Prostate gland (tissue), 2 donors: ENCODE results near the gene MYCL. TPM values are rescaled to one million over a fixed set of nuclear protein-coding genes. Genes with fewer than 3 reads are reported as not detected.

Experiments used
- DNase-seq: peaks from one replicate; pipeline ENCODE4 v3.0.0-alpha.2; 2019; ENCODE audit warnings: low spot score
- H3K27ac ChIP-seq, 2 donors: fragments of 200-600 bp; sonication (generic); 2 replicates each; pipeline ENCODE4 v1.5.1; 2017 to 2019
- H3K27me3 ChIP-seq: fragments of 200-600 bp; sonication (generic); replicated peaks from 2 replicates; pipeline ENCODE4 v1.5.1; 2019; ENCODE audit not compliant: insufficient read depth
- H3K36me3 ChIP-seq, 2 donors: fragments of 200-600 bp; sonication (generic); 1 replicate in 1 of 2; 2 replicates in 1 of 2; pipeline versions ENCODE4 v1.5.1 to v1.8.1; 2017 to 2019
- H3K4me1 ChIP-seq: fragments of 200-600 bp; sonication (generic); replicated peaks from 2 replicates; pipeline ENCODE4 v1.5.1; 2019
- H3K4me3 ChIP-seq, 2 donors: fragments of 200-600 bp; sonication (generic); 2 replicates each; pipeline ENCODE4 v1.5.1; 2017 to 2019
- H3K9me3 ChIP-seq: fragments of 200-600 bp; sonication (generic); 2 replicates; pipeline ENCODE4 v1.5.1; 2017
- POLR2A ChIP-seq: fragments of 450-650 bp; IDR thresholded peaks from one replicate; pipeline ENCODE4 v1.6.1; 2016; ENCODE audit warnings: antibody characterized with exemption, mild to moderate bottlenecking
- POLR2AphosphoS5 ChIP-seq: sonication (generic); formaldehyde crosslinking; IDR thresholded peaks from one replicate; pipeline ENCODE4 v1.6.1; 2017; ENCODE audit warnings: antibody characterized with exemption
- WGBS: methylation state at CpG from one replicate; pipeline ENCODE4 v1.1.5; 2018; 5-methylcytosine and 5-hydroxymethylcytosine counted together
- intact Hi-C: fragments of 100-400 bp; cut with DNase I; formaldehyde crosslinking; loops from one replicate; pipeline ENCODE4 v1.14.2; 2022
- small RNA-seq, 2 donors: library from RNA; depleted of rRNA; stranded (forward); fragments of <200 nt; gene quantifications; one replicate each; pipeline ENCODE3, GENCODE V24; 2016
- total RNA-seq, 2 donors: library from RNA; depleted of rRNA; stranded (reverse); fragments of >200 nt; gene quantifications; one replicate each; pipeline ENCODE4 v1.1.0, GENCODE V29; 2016
- TF ChIP-seq, protein P1 (sequence below), 4 experiments: fragments of 200-600 bp in 2 of 4; fragments of 450-650 bp in 2 of 4; sonication (generic) in 2 of 4; IDR thresholded peaks; 1 replicate in 3 of 4; 2 replicates in 1 of 4; pipeline ENCODE4 v1.5.1; 2016 to 2019; ENCODE audit warnings: antibody characterized with exemption in 4 of 4, mild to moderate bottlenecking in 2 of 4, moderate library complexity in 2 of 4

Gene MYCL
- total RNA-seq, 2 donors from 2014 or later, result 14.5 to 19.7 TPM

DNA sequence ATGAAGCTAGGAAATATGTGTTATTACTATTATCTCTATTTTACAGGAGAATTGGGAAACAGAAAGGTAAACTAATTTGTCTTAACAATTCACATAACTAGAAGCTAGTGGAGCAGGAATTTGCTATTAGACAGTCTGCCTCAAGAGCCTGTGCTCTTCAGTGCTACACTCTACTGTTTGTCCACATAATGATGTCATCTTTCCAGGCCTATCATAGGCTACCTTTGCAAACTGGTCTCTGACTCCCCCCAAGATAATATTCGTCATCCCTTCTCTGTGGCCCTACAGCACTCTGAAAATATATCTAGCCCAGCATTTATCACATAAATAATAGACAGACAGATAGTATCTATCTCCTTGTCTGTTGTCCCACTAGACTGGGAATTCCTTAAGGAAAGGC is 52.5 kb downstream of the MYCL start:
- TF ChIP-seq, protein P1, sequence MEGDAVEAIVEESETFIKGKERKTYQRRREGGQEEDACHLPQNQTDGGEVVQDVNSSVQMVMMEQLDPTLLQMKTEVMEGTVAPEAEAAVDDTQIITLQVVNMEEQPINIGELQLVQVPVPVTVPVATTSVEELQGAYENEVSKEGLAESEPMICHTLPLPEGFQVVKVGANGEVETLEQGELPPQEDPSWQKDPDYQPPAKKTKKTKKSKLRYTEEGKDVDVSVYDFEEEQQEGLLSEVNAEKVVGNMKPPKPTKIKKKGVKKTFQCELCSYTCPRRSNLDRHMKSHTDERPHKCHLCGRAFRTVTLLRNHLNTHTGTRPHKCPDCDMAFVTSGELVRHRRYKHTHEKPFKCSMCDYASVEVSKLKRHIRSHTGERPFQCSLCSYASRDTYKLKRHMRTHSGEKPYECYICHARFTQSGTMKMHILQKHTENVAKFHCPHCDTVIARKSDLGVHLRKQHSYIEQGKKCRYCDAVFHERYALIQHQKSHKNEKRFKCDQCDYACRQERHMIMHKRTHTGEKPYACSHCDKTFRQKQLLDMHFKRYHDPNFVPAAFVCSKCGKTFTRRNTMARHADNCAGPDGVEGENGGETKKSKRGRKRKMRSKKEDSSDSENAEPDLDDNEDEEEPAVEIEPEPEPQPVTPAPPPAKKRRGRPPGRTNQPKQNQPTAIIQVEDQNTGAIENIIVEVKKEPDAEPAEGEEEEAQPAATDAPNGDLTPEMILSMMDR (IDR thresholded peaks at IDR 0.05), result no peak
- TF ChIP-seq POLR2AphosphoS5 (no peak), POLR2A (no peak)
- Histone ChIP-seq H3K27ac (peak overlapping the region; percentile 70 to 77), H3K36me3 (no peaks in the 10 kb centered on the region), H3K27me3 (no peaks in the 10 kb centered on the region), H3K9me3 (no peaks in the 10 kb centered on the region), H3K4me3 (no peak overlapping the region), H3K4me1 (peaks cover 14% of the 10 kb centered on the region)
- intact Hi-C loops, result no loop called here
- no peak for DNase-seq
- 84% methylated on average over 1 of the region's 1 CpG for WGBS

DNA sequence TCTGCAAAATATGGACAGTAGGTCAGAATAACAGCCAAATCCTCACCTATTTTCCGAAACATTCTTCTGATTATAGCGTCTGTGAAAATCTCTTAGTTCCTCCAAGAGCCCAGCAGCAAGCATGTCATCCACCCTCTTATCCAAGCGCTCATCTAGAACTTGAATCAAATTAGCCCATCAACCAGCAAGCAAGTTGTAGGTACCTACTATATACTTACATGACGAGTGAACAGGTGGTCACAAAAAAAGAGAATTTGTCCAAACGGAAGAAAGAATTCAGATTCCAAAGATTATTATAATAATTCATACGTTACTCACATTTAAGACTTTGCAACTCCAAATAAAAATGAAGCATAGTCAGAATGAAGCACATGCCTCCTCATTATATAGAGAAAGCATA is 53.8 kb downstream of the MYCL start:
- Histone ChIP-seq H3K27me3 (no peaks in the 10 kb centered on the region), H3K9me3 (no peaks in the 10 kb centered on the region), H3K27ac (no peak overlapping the region), H3K4me3 (no peak overlapping the region), H3K36me3 (no peaks in the 10 kb centered on the region), H3K4me1 (peaks cover 14% of the 10 kb centered on the region)
- intact Hi-C loops, result no loop called here
- DNase-seq, result no peak
- 97% methylated on average over 6 of the region's 6 CpGs for WGBS
- TF ChIP-seq POLR2A (no peak), POLR2AphosphoS5 (no peak)
- TF ChIP-seq, protein P1 (IDR thresholded peaks at IDR 0.05), result no peak

DNA sequence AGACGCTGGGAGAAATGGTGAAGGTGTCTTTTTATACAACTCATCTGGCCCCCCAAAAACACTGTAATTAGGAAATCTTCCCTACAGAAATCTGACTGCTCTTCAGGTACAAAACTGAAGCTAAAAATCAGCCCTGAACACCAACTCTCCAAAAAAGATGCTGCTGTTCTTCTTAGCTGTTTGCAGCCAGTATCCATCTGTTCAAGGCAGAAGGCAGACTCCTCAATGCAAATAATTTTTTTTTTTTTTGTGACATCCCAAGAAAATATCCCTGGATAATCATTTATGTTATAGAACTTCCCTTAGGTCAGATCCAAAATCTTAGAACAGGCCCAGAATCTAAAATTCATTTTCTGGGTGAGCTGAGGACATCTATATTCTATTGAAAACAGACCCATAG is 54.9 kb downstream of the MYCL start:
- WGBS, result 100% methylated on average over 1 of the region's 1 CpG
- H3K4me3 ChIP-seq, result no peak overlapping the region
- H3K27me3 ChIP-seq, result no peaks in the 10 kb centered on the region
- TF ChIP-seq POLR2AphosphoS5 (no peak), POLR2A (no peak)
- TF ChIP-seq, protein P1 (IDR thresholded peaks at IDR 0.05), result no peak
- DNase-seq, result no peak
- intact Hi-C loops, result no loop called here
- H3K9me3 ChIP-seq, result no peaks in the 10 kb centered on the region
- no peak overlapping the region for H3K27ac ChIP-seq
- H3K36me3 ChIP-seq, result no peaks in the 10 kb centered on the region
- peaks cover 9% of the 10 kb centered on the region for H3K4me1 ChIP-seq

DNA sequence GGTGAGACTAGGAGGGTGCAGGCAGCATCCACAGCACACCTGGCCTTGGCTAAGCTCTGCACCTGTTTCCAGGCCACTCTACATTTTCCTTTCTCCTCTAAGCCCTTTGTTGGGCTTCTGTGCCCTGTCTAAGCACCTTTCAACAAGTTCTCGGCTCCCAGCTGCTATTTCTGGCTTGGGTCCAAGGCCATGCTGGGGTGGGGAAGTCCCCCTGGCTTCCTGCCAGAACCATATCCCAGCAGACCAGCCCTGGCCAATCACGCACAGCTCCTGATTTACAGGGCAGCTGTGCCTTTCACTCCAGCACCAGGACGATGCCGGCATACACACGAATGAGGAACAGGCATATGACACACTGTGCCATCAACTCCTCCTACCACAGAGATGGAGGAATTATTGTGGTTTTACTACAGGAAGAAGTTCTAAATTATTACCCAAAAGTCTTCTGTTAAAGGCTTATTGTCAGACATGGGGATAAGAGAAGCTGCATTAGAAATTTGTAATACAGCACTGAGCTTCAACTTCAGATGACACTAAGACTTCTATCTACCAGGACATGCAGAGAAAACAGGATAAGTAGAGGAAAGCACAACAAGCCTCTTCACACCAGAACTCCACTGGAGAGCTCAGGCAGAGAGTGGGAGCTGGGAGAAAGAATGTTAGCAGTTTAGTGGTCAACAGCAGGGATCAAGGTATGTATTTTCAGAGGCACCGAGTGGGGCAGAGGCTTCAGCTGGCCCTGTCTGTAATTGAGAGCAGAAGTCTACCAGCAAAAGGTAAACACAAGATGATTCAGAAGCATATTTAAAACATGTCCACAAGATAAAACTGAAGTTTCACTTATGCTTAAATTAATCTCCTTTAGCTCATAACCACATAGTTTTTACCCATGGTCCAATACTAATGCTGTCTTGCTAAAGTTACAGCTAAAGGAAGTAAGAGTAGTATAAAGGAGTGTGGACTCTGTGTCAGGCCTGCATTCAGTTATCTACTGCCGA is 55.8 kb downstream of the MYCL start:
- Histone ChIP-seq H3K4me3 (no peak overlapping the region), H3K27me3 (no peaks in the 10 kb centered on the region), H3K36me3 (no peaks in the 10 kb centered on the region), H3K9me3 (no peaks in the 10 kb centered on the region), H3K4me1 (peaks cover under 1% of the 10 kb centered on the region), H3K27ac (peak overlapping the region; percentile 29 to 40)
- TF ChIP-seq, protein P1 (IDR thresholded peaks at IDR 0.05), result no peak
- TF ChIP-seq POLR2AphosphoS5 (peak; percentile 67), POLR2A (peak; percentile 29)
- WGBS, result 15% methylated on average over 7 of the region's 7 CpGs
- intact Hi-C loops, result no loop called here
- peak; percentile 72 for DNase-seq

Small RNA genes lying within 50 kb of the gene (small RNA-seq; reads per million reads assigned to genes)
- gene RF00019, result 0 reads per million in 2 donors

Other genes with a start within 250 kb of the MYCL start
- under 1 TPM in 1 of 2 donors, not detected in 1; 0.91 TPM for gene NT5C1A, start 229.8 kb downstream of the MYCL start, total RNA-seq
- gene HPCAL4, start 210.5 kb downstream of the MYCL start, total RNA-seq, result 1 to 10 TPM in 1 of 2 donors, not detected in 1; 4.9 TPM
- gene PPIE, start 163.0 kb downstream of the MYCL start, total RNA-seq, result 10 to 100 TPM; 57.2 to 60.2 TPM
- 1 to 10 TPM; 1.0 to 4.9 TPM for gene OXCT2, start 130.6 kb downstream of the MYCL start, total RNA-seq
- gene BMP8B, start 113.1 kb downstream of the MYCL start, total RNA-seq, result 1 to 10 TPM in 1 of 2 donors, under 1 TPM in 1; 0.77 to 4.7 TPM
- 10 to 100 TPM; 23.2 to 35.5 TPM for gene TRIT1, start 18.4 kb downstream of the MYCL start, total RNA-seq
- 100 to 1,000 TPM in 1 of 2 donors, 1 to 10 TPM in 1; 1.1 to 135 TPM for gene MFSD2A, start 53.2 kb upstream of the MYCL start, total RNA-seq
- 100 to 1,000 TPM; 128 to 187 TPM for gene CAP1, start 138.8 kb upstream of the MYCL start, total RNA-seq
- gene PPT1, start 195.3 kb upstream of the MYCL start, total RNA-seq, result 100 to 1,000 TPM in 1 of 2 donors, 10 to 100 TPM in 1; 86.2 to 126 TPM